ENCODE results near the gene EID1. TPM values are rescaled to one million over a fixed set of nuclear protein-coding genes. Genes with fewer than 3 reads are reported as not detected.
"Not testable (repeated sequence)": the region's sequence is repeated elsewhere in the genome, so short reads cannot be mapped to it uniquely, and the experiment has no call there.

EID1 gene
- 83.5 and 88.1 TPM in 2 replicates for total RNA-seq

GRCh38 chr15:48877630-48878595 lies at the start of gene EID1:
EID1 (plus strand) TSS chr15:48878134; CDS start chr15:48878177, 43 bp downstream.
- intact Hi-C loops (cut with micrococcal nuclease): loop anchor here (1.0 to 10.0 kb wide), 16 partner anchors 10 to 1887 kb away; partner anchors contain the start of genes CEP152, COPS2, DUT and FAM227B

- intact Hi-C loops (cut with micrococcal nuclease): no loop called here
Observed at GRCh38 chr15:48828471-48828870, 49.5 kb upstream of the EID1 start.

GRCh38 chr15:48828906-48829305 lies 49.0 kb upstream of the EID1 start:
- intact Hi-C loops (cut with micrococcal nuclease): no loop called here

GRCh38 chr15:48832648-48833047 lies 45.3 kb upstream of the EID1 start:
- intact Hi-C loops (cut with micrococcal nuclease): no loop called here

- intact Hi-C loops (cut with micrococcal nuclease): no loop called here
Observed at GRCh38 chr15:48833526-48834239, 44.3 kb upstream of the EID1 start.

- intact Hi-C loops (cut with micrococcal nuclease): no loop called here
Observed at GRCh38 chr15:48834756-48835155, 43.2 kb upstream of the EID1 start.

GRCh38 chr15:48842501-48842900 lies 35.4 kb upstream of the EID1 start:
- intact Hi-C loops (cut with micrococcal nuclease): no loop called here

- intact Hi-C loops (cut with micrococcal nuclease): no loop called here
Observed at GRCh38 chr15:48845123-48845522, 32.8 kb upstream of the EID1 start.

GRCh38 chr15:48850648-48851047 lies 27.3 kb upstream of the EID1 start:
- intact Hi-C loops (cut with micrococcal nuclease): no loop called here

- intact Hi-C loops (cut with micrococcal nuclease): no loop called here
Observed at GRCh38 chr15:48851956-48852355, 26.0 kb upstream of the EID1 start.

GRCh38 chr15:48854434-48854833 lies 23.5 kb upstream of the EID1 start:
- intact Hi-C loops (cut with micrococcal nuclease): not testable (repeated sequence)

- intact Hi-C loops (cut with micrococcal nuclease): no loop called here
Observed at GRCh38 chr15:48855501-48856440, 22.2 kb upstream of the EID1 start.

GRCh38 chr15:48856942-48857341 lies 21.0 kb upstream of the EID1 start:
- intact Hi-C loops (cut with micrococcal nuclease): no loop called here

- intact Hi-C loops (cut with micrococcal nuclease): no loop called here
Observed at GRCh38 chr15:48858401-48858800, 19.5 kb upstream of the EID1 start.

GRCh38 chr15:48859426-48859825 lies 18.5 kb upstream of the EID1 start:
- intact Hi-C loops (cut with micrococcal nuclease): no loop called here

GRCh38 chr15:48861813-48862431 lies 16.0 kb upstream of the EID1 start:
- intact Hi-C loops (cut with micrococcal nuclease): loop anchor here (1.0 to 5.0 kb wide), 14 partner anchors 16 to 1455 kb away; partner anchors contain the start of genes COPS2, EID1, FAM227B and SECISBP2L

GRCh38 chr15:48862705-48863104 lies 15.2 kb upstream of the EID1 start:
- intact Hi-C loops (cut with micrococcal nuclease): loop anchor here (1.0 to 5.0 kb wide), 7 partner anchors 113 to 1455 kb away; partner anchors contain the start of genes COPS2 and SECISBP2L

GRCh38 chr15:48865370-48866079 lies 12.4 kb upstream of the EID1 start:
- intact Hi-C loops (cut with micrococcal nuclease): no loop called here

- intact Hi-C loops (cut with micrococcal nuclease): no loop called here
Observed at GRCh38 chr15:48866141-48866563, 11.8 kb upstream of the EID1 start.

- intact Hi-C loops (cut with micrococcal nuclease): no loop called here
Observed at GRCh38 chr15:48868023-48868422, 9.9 kb upstream of the EID1 start.

Data from T-helper 1 cell treated with Interleukin-12 subunit alpha and Interleukin-12 subunit beta and Interleukin-4 antibody, amounts not matched to agents 30 ng/mL and 1 ng/mL, for 36 hours (primary cell).